IMR-90 (cell line): Measurements from ENCODE around the gene CPNE4.

Experiments
- RFX5 ChIP-seq: IDR thresholded peaks from 2 replicates; pipeline ENCODE4 v1.8.0; 2012; ENCODE audit warnings: low read depth, mild to moderate bottlenecking, low read length, moderate library complexity
- TF ChIP-seq, protein P1 (sequence below): conservative IDR thresholded peaks from 2 replicates; pipeline ENCODE4 v1.5.1; 2012; ENCODE audit warnings: mild to moderate bottlenecking, low read depth, low read length, improper control_type of control experiment

DNA sequence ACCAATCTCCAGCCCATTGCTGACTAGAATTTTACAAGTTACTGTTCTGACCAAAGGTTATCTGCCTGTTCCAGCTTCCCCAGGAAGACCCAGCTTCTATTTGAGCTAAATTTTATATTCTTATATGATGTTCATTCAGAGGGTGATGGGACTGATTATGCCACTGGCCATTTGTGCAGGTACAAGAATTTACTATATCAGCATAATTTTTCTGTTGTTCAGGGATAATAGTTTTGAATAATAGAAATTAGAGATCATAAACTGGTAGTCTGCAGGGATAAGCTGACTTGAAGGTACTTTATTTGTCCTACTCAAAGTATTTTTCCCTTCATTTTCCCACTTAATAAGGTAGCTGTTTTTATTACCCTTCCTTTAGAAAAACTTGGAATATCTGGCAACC, 309.4 kb downstream of the CPNE4 start:
- TF ChIP-seq, protein P1, sequence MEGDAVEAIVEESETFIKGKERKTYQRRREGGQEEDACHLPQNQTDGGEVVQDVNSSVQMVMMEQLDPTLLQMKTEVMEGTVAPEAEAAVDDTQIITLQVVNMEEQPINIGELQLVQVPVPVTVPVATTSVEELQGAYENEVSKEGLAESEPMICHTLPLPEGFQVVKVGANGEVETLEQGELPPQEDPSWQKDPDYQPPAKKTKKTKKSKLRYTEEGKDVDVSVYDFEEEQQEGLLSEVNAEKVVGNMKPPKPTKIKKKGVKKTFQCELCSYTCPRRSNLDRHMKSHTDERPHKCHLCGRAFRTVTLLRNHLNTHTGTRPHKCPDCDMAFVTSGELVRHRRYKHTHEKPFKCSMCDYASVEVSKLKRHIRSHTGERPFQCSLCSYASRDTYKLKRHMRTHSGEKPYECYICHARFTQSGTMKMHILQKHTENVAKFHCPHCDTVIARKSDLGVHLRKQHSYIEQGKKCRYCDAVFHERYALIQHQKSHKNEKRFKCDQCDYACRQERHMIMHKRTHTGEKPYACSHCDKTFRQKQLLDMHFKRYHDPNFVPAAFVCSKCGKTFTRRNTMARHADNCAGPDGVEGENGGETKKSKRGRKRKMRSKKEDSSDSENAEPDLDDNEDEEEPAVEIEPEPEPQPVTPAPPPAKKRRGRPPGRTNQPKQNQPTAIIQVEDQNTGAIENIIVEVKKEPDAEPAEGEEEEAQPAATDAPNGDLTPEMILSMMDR: no peak
- TF ChIP-seq RFX5: no peak
